ENCODE data around the gene DNMT3L.
"Not testable (repeated sequence)": the region's sequence is repeated elsewhere in the genome, so short reads cannot be mapped to it uniquely, and the experiment has no call there.

The DNMT3L gene

GRCh38 chr21:44275041-44275440 lies 13.3 kb upstream of the DNMT3L start:
- DNase-seq, result peak; percentile 37

GRCh38 chr21:44273046-44273445 lies 11.3 kb upstream of the DNMT3L start:
- DNase-seq, result no peak

GRCh38 chr21:44272284-44272858 lies 10.7 kb upstream of the DNMT3L start:
- DNase-seq, result no peak

GRCh38 chr21:44271558-44272283 lies 10.0 kb upstream of the DNMT3L start:
- DNase-seq, result no peak

GRCh38 chr21:44269090-44269489 lies 7.4 kb upstream of the DNMT3L start:
- DNase-seq, result no peak

GRCh38 chr21:44267655-44268142 lies 6.0 kb upstream of the DNMT3L start:
- DNase-seq, result no peak

GRCh38 chr21:44265734-44266270 lies 4.1 kb upstream of the DNMT3L start:
- no peak for DNase-seq

- DNase-seq, result no peak
These were observed 2.1 kb upstream of the DNMT3L start for GRCh38 chr21:44263768-44264167.

- no peak for DNase-seq
These were observed 1.6 kb upstream of the DNMT3L start for GRCh38 chr21:44263221-44263760.

- no peak for DNase-seq
These were observed 800 bp upstream of the DNMT3L start for GRCh38 chr21:44262338-44263056.

GRCh38 chr21:44260791-44261631 lies 686 bp downstream of the DNMT3L start:
- no peak for DNase-seq

GRCh38 chr21:44260066-44260465 lies 1.6 kb downstream of the DNMT3L start:
- DNase-seq, result no peak

GRCh38 chr21:44259082-44259705 lies 2.5 kb downstream of the DNMT3L start:
- no peak for DNase-seq

- no peak for DNase-seq
These were observed 3.5 kb downstream of the DNMT3L start for GRCh38 chr21:44258056-44258725.

GRCh38 chr21:44255511-44255981 lies 6.2 kb downstream of the DNMT3L start:
- no peak for DNase-seq

GRCh38 chr21:44253832-44254710 lies 7.6 kb downstream of the DNMT3L start:
- DNase-seq, result no peak

GRCh38 chr21:44249204-44250037 lies 12.3 kb downstream of the DNMT3L start:
- DNase-seq, result not testable (repeated sequence)

- not testable (repeated sequence) for DNase-seq
These were observed 13.8 kb downstream of the DNMT3L start for GRCh38 chr21:44247904-44248303.

- DNase-seq, result not testable (repeated sequence)
These were observed 17.7 kb downstream of the DNMT3L start for GRCh38 chr21:44243980-44244379.
